ENCODE measurements around the gene ZC2HC1C. TPM values are rescaled to one million over a fixed set of nuclear protein-coding genes. Genes with fewer than 3 reads are reported as not detected.

The ZC2HC1C gene
- total and polyA plus RNA-seq, 2 of the 13 experiments (the other 11 are each of a cell fraction or from before 2014, with no cell fraction given): 3.3 to 3.5 TPM

DNA sequence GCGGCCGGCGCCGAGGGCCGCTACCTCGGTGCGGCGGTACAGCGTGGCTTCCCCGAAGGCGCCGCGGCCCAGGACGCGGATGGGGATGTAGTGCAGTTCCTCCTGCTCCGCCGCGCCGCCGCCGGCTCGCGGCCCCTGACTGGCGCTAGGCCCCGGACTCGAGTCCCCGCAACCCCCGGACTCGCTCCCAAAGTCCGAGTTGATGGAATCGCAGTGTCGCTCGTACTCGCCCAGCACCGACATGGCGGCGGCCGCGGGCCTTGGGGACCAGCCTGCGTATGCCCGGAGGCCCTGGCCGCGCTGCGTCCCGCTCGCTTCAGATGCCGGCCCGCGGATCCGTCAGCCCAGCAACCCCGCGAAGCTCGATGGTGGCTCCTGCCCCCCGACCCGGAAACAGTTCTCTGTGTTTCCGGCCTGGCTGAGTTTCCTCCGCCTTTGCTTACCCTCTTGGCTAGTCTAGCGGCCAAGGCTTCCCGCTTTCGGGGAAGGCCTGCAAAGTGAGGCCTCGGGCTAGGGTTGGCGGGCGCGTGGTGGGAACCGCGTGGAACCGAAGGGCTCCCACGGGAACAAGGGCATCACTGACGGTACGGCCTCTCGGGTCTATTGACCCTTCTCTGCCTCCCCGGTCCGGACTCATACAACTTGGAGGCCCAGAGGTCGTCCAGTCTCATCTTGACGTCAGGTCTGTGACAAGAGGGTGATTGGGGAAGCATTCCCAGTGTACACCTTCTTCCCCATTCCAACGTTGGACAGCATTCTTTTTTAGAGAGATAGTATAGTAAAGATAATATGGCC lies 57.4 kb downstream of the ZC2HC1C start, which contains the start of gene NEK9 (continued):
- TF ChIP-seq, protein P1, sequence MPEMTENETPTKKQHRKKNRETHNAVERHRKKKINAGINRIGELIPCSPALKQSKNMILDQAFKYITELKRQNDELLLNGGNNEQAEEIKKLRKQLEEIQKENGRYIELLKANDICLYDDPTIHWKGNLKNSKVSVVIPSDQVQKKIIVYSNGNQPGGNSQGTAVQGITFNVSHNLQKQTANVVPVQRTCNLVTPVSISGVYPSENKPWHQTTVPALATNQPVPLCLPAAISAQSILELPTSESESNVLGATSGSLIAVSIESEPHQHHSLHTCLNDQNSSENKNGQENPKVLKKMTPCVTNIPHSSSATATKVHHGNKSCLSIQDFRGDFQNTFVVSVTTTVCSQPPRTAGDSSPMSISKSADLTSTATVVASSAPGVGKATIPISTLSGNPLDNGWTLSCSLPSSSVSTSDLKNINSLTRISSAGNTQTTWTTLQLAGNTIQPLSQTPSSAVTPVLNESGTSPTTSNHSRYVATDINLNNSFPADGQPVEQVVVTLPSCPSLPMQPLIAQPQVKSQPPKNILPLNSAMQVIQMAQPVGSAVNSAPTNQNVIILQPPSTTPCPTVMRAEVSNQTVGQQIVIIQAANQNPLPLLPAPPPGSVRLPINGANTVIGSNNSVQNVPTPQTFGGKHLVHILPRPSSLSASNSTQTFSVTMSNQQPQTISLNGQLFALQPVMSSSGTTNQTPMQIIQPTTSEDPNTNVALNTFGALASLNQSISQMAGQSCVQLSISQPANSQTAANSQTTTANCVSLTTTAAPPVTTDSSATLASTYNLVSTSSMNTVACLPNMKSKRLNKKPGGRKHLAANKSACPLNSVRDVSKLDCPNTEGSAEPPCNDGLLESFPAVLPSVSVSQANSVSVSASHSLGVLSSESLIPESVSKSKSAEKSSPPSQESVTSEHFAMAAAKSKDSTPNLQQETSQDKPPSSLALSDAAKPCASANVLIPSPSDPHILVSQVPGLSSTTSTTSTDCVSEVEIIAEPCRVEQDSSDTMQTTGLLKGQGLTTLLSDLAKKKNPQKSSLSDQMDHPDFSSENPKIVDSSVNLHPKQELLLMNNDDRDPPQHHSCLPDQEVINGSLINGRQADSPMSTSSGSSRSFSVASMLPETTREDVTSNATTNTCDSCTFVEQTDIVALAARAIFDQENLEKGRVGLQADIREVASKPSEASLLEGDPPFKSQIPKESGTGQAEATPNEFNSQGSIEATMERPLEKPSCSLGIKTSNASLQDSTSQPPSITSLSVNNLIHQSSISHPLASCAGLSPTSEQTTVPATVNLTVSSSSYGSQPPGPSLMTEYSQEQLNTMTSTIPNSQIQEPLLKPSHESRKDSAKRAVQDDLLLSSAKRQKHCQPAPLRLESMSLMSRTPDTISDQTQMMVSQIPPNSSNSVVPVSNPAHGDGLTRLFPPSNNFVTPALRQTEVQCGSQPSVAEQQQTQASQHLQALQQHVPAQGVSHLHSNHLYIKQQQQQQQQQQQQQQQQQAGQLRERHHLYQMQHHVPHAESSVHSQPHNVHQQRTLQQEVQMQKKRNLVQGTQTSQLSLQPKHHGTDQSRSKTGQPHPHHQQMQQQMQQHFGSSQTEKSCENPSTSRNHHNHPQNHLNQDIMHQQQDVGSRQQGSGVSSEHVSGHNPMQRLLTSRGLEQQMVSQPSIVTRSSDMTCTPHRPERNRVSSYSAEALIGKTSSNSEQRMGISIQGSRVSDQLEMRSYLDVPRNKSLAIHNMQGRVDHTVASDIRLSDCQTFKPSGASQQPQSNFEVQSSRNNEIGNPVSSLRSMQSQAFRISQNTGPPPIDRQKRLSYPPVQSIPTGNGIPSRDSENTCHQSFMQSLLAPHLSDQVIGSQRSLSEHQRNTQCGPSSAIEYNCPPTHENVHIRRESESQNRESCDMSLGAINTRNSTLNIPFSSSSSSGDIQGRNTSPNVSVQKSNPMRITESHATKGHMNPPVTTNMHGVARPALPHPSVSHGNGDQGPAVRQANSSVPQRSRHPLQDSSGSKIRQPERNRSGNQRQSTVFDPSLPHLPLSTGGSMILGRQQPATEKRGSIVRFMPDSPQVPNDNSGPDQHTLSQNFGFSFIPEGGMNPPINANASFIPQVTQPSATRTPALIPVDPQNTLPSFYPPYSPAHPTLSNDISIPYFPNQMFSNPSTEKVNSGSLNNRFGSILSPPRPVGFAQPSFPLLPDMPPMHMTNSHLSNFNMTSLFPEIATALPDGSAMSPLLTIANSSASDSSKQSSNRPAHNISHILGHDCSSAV (CRISPR knock-in tag; IDR thresholded peaks at IDR 0.05; ENCODE audit: borderline replicate concordance): no peak; the same call in 1 of the 2 replicates
- TF ChIP-seq ZNF383 (CRISPR knock-in tag; IDR thresholded peaks at IDR 0.05; ENCODE audit: borderline replicate concordance) (no peak), ZNF605 (CRISPR knock-in tag; IDR thresholded peaks at IDR 0.05) (peak; percentile 96), SRSF1 (optimal IDR thresholded peaks at IDR 0.05; ENCODE audit: low read depth, low read length) (peak; percentile 52), TOPORS (CRISPR knock-in tag; IDR thresholded peaks at IDR 0.05) (peak; percentile 71), REPIN1 (CRISPR knock-in tag; IDR thresholded peaks at IDR 0.05; ENCODE audit: borderline replicate concordance, low read depth) (peak; percentile 73), ZMYM3 (CRISPR knock-in tag; IDR thresholded peaks at IDR 0.05) (0 out of 2 replicates have a peak, but pooled peaks have one; percentile 35), ATF7-NPFF (CRISPR knock-in tag; IDR thresholded peaks at IDR 0.05; ENCODE audit: low read depth) (peak; percentile 78), NFIB (CRISPR knock-in tag; IDR thresholded peaks at IDR 0.05; ENCODE audit: borderline replicate concordance) (no peak)
- TF ChIP-seq, protein P2, sequence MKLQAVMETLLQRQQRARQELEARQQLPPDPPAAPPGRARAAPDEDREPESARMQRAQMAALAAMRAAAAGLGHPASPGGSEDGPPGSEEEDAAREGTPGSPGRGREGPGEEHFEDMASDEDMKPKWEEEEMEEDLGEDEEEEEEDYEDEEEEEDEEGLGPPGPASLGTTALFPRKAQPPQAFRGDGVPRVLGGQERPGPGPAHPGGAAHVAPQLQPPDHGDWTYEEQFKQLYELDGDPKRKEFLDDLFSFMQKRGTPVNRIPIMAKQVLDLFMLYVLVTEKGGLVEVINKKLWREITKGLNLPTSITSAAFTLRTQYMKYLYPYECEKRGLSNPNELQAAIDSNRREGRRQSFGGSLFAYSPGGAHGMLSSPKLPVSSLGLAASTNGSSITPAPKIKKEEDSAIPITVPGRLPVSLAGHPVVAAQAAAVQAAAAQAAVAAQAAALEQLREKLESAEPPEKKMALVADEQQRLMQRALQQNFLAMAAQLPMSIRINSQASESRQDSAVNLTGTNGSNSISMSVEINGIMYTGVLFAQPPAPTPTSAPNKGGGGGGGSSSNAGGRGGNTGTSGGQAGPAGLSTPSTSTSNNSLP (IDR thresholded peaks at IDR 0.05; ENCODE audit: low read depth, low read length): no peak
- TF ChIP-seq, protein P3, sequence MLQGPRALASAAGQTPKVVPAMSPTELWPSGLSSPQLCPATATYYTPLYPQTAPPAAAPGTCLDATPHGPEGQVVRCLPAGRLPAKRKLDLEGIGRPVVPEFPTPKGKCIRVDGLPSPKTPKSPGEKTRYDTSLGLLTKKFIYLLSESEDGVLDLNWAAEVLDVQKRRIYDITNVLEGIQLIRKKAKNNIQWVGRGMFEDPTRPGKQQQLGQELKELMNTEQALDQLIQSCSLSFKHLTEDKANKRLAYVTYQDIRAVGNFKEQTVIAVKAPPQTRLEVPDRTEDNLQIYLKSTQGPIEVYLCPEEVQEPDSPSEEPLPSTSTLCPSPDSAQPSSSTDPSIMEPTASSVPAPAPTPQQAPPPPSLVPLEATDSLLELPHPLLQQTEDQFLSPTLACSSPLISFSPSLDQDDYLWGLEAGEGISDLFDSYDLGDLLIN (CRISPR knock-in tag; IDR thresholded peaks at IDR 0.05; ENCODE audit: borderline replicate concordance): no peak
- TF ChIP-seq, protein P4, sequence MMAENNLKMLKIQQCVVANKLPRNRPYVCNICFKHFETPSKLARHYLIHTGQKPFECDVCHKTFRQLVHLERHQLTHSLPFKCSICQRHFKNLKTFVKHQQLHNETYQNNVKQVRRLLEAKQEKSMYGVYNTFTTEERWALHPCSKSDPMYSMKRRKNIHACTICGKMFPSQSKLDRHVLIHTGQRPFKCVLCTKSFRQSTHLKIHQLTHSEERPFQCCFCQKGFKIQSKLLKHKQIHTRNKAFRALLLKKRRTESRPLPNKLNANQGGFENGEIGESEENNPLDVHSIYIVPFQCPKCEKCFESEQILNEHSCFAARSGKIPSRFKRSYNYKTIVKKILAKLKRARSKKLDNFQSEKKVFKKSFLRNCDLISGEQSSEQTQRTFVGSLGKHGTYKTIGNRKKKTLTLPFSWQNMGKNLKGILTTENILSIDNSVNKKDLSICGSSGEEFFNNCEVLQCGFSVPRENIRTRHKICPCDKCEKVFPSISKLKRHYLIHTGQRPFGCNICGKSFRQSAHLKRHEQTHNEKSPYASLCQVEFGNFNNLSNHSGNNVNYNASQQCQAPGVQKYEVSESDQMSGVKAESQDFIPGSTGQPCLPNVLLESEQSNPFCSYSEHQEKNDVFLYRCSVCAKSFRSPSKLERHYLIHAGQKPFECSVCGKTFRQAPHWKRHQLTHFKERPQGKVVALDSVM (CRISPR knock-in tag; IDR thresholded peaks at IDR 0.05): peak; percentile 84
- TF ChIP-seq, protein P5, sequence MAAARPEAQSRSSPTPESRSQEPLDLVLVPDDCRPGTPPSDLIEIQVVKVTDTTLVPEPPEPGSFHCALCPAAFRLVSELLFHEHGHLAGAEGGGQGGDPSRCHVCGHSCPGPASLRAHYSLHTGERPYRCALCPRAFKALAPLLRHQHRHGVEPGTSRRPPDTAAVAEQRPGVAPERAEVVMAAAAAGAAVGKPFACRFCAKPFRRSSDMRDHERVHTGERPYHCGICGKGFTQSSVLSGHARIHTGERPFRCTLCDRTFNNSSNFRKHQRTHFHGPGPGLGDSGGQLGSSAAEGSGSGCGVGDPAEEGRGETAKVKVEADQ (CRISPR knock-in tag; IDR thresholded peaks at IDR 0.05; ENCODE audit: borderline replicate concordance): no peak; the same call in 1 of the 2 replicates
